ENCODE data around the gene C17orf107. TPM values are rescaled to one million over a fixed set of nuclear protein-coding genes. Genes with fewer than 3 reads are reported as not detected.
A peak's percentile ranks its signal among the peaks of the same experiment; 100 is the strongest.

Gene C17orf107
- 1.5 to 1.8 TPM (median 1.6 TPM) in 3 replicates for total RNA-seq
- long read RNA-seq, result 0 reads

DNA sequence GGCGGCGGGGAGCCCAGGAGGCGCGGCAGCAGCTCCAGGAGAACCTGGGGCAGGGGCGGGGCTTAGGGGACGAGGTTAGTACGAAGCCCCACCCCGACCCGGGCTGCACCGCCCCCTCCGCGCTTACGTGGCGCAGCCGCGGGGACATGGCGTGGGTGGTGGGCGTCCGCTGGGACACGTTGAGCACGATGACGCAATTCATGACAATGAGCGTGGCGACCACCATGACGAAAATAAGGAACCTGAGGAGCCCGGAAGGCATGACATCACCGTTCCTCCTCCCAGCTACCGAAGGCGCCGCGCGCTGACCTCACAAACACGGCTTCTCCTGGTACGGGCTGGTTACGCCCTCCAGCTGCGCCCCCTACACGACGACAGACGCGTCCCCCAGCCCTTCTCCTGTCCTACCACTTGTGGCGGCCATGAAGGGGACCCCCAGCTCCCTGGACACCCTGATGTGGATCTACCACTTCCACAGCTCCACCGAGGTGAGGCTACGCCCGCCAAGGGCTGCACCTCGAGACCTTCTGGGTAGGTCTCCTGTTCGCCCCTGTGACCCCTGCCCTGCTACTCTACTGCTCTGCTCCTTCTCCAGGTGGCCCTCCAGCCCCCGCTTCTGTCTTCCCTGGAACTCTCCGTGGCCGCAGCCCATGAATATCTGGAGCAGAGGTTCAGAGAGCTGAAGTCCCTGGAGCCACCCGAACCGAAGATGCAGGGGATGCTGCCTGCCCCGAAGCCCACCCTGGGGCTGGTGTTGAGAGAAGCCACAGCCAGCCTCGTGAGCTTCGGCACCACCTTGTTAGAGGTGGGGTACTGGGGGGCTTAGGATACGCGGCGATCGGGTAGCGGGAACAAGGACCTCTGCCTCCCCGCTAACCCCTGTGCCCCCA, at the start of gene C17orf107:
Gene C17orf107, plus strand, starts transcription at position 196 of the 890 bp plus-strand sequence. Its CDS starts 227 bp downstream, at position 423.
- no peak within 1 kb of the TSS for H3K27ac Mint-ChIP-seq (ENCODE audit: unreplicated experiment)
- peak; percentile 94 for DNase-seq (ENCODE audit: low spot score)
- H3K27me3 Mint-ChIP-seq (ENCODE audit: low read depth), result no peaks in the 10 kb centered on the region
- H3K4me3 Mint-ChIP-seq (ENCODE audit: unreplicated experiment), result no peak within 1 kb of the TSS
- peaks cover 21% of the 10 kb centered on the region for H3K36me3 Mint-ChIP-seq (ENCODE audit: low read depth)
- peaks cover 4% of the 10 kb centered on the region for H3K4me1 Mint-ChIP-seq (ENCODE audit: low read depth)
- TF ChIP-seq, protein P1, sequence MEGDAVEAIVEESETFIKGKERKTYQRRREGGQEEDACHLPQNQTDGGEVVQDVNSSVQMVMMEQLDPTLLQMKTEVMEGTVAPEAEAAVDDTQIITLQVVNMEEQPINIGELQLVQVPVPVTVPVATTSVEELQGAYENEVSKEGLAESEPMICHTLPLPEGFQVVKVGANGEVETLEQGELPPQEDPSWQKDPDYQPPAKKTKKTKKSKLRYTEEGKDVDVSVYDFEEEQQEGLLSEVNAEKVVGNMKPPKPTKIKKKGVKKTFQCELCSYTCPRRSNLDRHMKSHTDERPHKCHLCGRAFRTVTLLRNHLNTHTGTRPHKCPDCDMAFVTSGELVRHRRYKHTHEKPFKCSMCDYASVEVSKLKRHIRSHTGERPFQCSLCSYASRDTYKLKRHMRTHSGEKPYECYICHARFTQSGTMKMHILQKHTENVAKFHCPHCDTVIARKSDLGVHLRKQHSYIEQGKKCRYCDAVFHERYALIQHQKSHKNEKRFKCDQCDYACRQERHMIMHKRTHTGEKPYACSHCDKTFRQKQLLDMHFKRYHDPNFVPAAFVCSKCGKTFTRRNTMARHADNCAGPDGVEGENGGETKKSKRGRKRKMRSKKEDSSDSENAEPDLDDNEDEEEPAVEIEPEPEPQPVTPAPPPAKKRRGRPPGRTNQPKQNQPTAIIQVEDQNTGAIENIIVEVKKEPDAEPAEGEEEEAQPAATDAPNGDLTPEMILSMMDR (IDR thresholded peaks at IDR 0.05), result no peak
- H3K9me3 Mint-ChIP-seq (ENCODE audit: low read depth), result no peaks in the 10 kb centered on the region

DNA sequence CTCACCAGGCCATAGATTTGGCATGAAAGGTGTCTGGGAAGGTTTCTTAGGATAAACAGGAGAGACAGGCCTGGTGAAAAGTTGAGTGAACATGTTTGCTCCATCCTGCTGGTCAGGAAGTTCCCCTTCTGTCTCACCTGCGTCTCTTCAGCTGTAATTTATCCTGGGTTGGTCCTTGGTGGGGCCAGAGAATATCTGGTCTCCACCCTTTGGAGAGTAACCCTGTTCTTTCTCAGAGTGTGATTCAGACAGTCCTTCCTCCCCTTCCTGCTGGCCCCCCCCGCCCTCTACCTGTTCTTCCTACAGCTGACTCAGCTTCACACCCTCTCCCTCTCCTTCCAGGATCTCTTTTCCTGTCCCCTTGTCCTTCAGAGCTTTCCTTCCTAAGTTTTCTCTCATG, 49.1 kb upstream of the C17orf107 start:
- DNase-seq (ENCODE audit: low spot score), result no peak
- no peaks in the 10 kb centered on the region for H3K27me3 Mint-ChIP-seq (ENCODE audit: low read depth)
- H3K36me3 Mint-ChIP-seq (ENCODE audit: low read depth), result peaks cover 3% of the 10 kb centered on the region
- H3K27ac Mint-ChIP-seq (ENCODE audit: unreplicated experiment), result peak overlapping the region; percentile 90
- H3K9me3 Mint-ChIP-seq (ENCODE audit: low read depth), result no peaks in the 10 kb centered on the region
- H3K4me1 Mint-ChIP-seq (ENCODE audit: low read depth), result peaks cover 83% of the 10 kb centered on the region
- TF ChIP-seq, protein P1 (IDR thresholded peaks at IDR 0.05), result no peak
- no peak overlapping the region for H3K4me3 Mint-ChIP-seq (ENCODE audit: unreplicated experiment)

DNA sequence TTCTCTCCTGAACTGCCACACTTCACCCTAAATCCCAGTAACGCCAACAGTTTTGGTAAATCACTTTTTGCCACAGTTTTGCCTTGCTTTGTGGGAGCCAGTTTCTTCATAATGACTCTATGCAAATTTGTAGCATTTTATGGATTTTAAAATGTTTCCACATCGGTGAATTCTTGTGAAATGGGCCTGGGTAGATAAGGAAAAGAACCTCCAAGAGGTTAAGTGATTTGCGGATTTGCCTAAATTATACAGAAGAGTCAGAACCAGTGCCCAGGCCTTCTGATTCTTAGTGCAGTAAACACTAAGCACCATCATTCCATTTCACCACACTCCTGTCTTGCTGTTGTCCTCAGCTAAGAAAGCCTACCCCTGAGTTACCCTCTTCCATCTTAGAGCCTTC, 48.3 kb upstream of the C17orf107 start:
- H3K4me1 Mint-ChIP-seq (ENCODE audit: low read depth), result peaks cover 74% of the 10 kb centered on the region
- H3K27ac Mint-ChIP-seq (ENCODE audit: unreplicated experiment), result peak overlapping the region; percentile 94
- H3K4me3 Mint-ChIP-seq (ENCODE audit: unreplicated experiment), result no peak overlapping the region
- no peaks in the 10 kb centered on the region for H3K27me3 Mint-ChIP-seq (ENCODE audit: low read depth)
- TF ChIP-seq, protein P1 (IDR thresholded peaks at IDR 0.05), result no peak
- peaks cover 5% of the 10 kb centered on the region for H3K36me3 Mint-ChIP-seq (ENCODE audit: low read depth)
- H3K9me3 Mint-ChIP-seq (ENCODE audit: low read depth), result no peaks in the 10 kb centered on the region
- DNase-seq (ENCODE audit: low spot score), result no peak

DNA sequence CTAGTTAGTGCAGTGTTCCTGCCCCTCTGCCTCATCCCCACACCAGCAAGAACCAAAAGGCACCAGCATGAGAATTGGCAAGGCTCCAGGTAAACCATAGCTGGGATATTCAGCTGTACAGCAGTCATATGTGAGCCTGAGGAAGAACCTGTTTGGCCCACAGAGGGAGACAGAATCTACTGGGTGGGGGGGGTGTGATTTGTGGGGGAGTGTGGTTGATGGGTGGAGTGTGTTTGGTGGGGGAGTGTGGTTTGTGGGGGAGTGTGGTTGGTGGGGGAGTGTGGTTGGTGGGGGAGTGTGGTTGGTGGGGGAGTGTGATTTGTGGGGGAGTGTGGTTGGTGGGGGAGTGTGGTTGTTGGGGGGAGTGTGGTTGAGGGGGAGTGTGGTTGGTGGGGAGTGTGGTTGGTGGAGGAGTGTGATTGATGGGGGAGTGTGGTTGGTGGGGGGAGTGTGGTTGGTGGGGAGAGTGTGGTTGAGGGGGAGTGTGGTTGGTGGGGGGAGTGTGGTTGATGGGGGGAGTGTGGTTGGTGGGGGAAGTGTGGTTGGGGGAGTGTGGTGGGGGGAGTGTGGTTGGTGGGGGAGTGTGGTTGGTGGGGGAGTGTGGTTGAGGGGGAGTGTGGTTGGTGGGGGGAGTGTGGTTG, 46.6 kb upstream of the C17orf107 start:
- Mint-ChIP-seq H3K36me3 (ENCODE audit: low read depth) (peaks cover 6% of the 10 kb centered on the region), H3K27me3 (ENCODE audit: low read depth) (no peaks in the 10 kb centered on the region), H3K4me1 (ENCODE audit: low read depth) (peaks cover 67% of the 10 kb centered on the region), H3K27ac (ENCODE audit: unreplicated experiment) (peak overlapping the region; percentile 94), H3K4me3 (ENCODE audit: unreplicated experiment) (no peak overlapping the region), H3K9me3 (ENCODE audit: low read depth) (no peaks in the 10 kb centered on the region)
- no peak for DNase-seq (ENCODE audit: low spot score)
- TF ChIP-seq, protein P1 (IDR thresholded peaks at IDR 0.05), result peak; percentile 11

DNA sequence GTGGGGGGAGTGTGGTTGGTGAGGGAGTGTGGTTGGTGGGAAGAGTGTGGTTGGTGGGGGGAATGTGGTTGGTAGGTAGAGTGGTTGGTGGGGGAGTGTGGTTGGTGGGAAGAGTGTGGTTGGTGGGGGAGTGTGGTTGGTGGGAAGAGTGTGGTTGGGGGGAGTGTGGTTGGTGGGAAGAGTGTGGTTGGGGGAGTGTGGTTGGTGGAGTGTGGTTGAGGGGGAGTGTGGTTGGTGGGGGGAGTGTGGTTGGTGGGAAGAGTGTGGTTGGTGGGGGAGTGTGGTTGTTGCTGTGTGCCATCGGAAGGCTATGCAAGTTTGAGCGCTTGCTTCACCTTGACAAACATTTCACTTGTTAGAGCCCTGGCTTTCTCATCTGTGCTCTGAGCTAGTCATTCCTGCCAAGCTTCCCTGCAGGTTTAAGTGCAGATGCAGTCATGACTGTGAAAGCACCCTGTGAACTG, 46.1 kb upstream of the C17orf107 start:
- DNase-seq (ENCODE audit: low spot score), result no peak
- no peak overlapping the region for H3K4me3 Mint-ChIP-seq (ENCODE audit: unreplicated experiment)
- TF ChIP-seq, protein P1 (IDR thresholded peaks at IDR 0.05), result no peak
- H3K36me3 Mint-ChIP-seq (ENCODE audit: low read depth), result peaks cover 7% of the 10 kb centered on the region
- H3K4me1 Mint-ChIP-seq (ENCODE audit: low read depth), result peaks cover 67% of the 10 kb centered on the region
- H3K27me3 Mint-ChIP-seq (ENCODE audit: low read depth), result no peaks in the 10 kb centered on the region
- H3K27ac Mint-ChIP-seq (ENCODE audit: unreplicated experiment), result peak overlapping the region; percentile 45
- H3K9me3 Mint-ChIP-seq (ENCODE audit: low read depth), result no peaks in the 10 kb centered on the region
